ENCODE data around the gene ATP5PD.

The ATP5PD gene

GRCh38 chr17:75041656-75042280 lies 5.0 kb downstream of the ATP5PD start:
- WGBS (ENCODE audit: extremely low coverage, insufficient coverage, insufficient read length) = no CpG with 5 or more reads among the region's 12 CpGs
- Histone ChIP-seq H3K14ac (ENCODE audit: low read length) (no peak overlapping the region), H3K9ac (ENCODE audit: low read length) (no peak overlapping the region), H4K91ac (ENCODE audit: low read depth, low read length) (no peak overlapping the region), H2BK5ac (ENCODE audit: low read depth, low read length, poor library complexity) (no peak overlapping the region), H2AK5ac (ENCODE audit: low read length) (no peak overlapping the region), H3K27ac (ENCODE audit: low read depth, low read length) (no peak overlapping the region), H2BK120ac (ENCODE audit: insufficient read depth, low read length, poor library complexity) (no peak overlapping the region), H3K4me1 (ENCODE audit: control insufficient read depth in 1 of 2, insufficient read depth in 2 of 2, low read length in 2 of 2) (peaks cover 2% of the 10 kb centered on the region in 2 experiments), H3K18ac (ENCODE audit: low read length) (no peak overlapping the region), H3K79me1 (ENCODE audit: low read length) (peaks cover 4% of the 10 kb centered on the region), H3K36me3 (ENCODE audit: control insufficient read depth in 1 of 2, insufficient read depth in 2 of 2, low read length in 2 of 2) (peaks cover 18 to 31% of the 10 kb centered on the region in 2 experiments), H2BK12ac (ENCODE audit: low read length) (no peak overlapping the region), H3K4me3 (ENCODE audit: low read depth, low read length) (no peak overlapping the region), H3K4ac (ENCODE audit: low read depth, low read length) (no peak overlapping the region), H4K12ac (ENCODE audit: low read depth, low read length) (no peak overlapping the region), H3K9me3 (ENCODE audit: insufficient read depth, low read depth, low read length) (no peaks in the 10 kb centered on the region), H2AFZ (ENCODE audit: insufficient read depth, low read length, poor library complexity) (no peak overlapping the region), H3K79me2 (ENCODE audit: control insufficient read depth, insufficient read depth, low read length, poor library complexity) (peaks cover 5% of the 10 kb centered on the region), H3K4me2 (ENCODE audit: low read length) (no peak overlapping the region), H4K8ac (ENCODE audit: low read depth, low read length) (no peak overlapping the region), H3K27me3 (ENCODE audit: insufficient read depth, low read length) (no peaks in the 10 kb centered on the region), H3K23ac (ENCODE audit: low read length) (no peak overlapping the region)
- DNase-seq = no peak

- Histone ChIP-seq H2AK5ac (ENCODE audit: low read length) (no peak overlapping the region), H2BK120ac (ENCODE audit: insufficient read depth, low read length, poor library complexity) (no peak overlapping the region), H2BK5ac (ENCODE audit: low read depth, low read length, poor library complexity) (no peak overlapping the region), H3K4me2 (ENCODE audit: low read length) (no peak overlapping the region), H4K8ac (ENCODE audit: low read depth, low read length) (no peak overlapping the region), H3K4ac (ENCODE audit: low read depth, low read length) (no peak overlapping the region), H4K12ac (ENCODE audit: low read depth, low read length) (no peak overlapping the region), H3K23ac (ENCODE audit: low read length) (no peak overlapping the region), H3K79me1 (ENCODE audit: low read length) (peaks cover 8% of the 10 kb centered on the region), H3K4me3 (ENCODE audit: low read depth, low read length) (no peak overlapping the region), H3K36me3 (ENCODE audit: control insufficient read depth in 1 of 2, insufficient read depth in 2 of 2, low read length in 2 of 2) (peaks cover 20 to 31% of the 10 kb centered on the region in 2 experiments), H3K27me3 (ENCODE audit: insufficient read depth, low read length) (no peaks in the 10 kb centered on the region), H3K14ac (ENCODE audit: low read length) (no peak overlapping the region), H3K79me2 (ENCODE audit: control insufficient read depth, insufficient read depth, low read length, poor library complexity) (peaks cover 5% of the 10 kb centered on the region), H3K9me3 (ENCODE audit: insufficient read depth, low read depth, low read length) (peaks cover 1% of the 10 kb centered on the region), H2AFZ (ENCODE audit: insufficient read depth, low read length, poor library complexity) (no peak overlapping the region), H3K9ac (ENCODE audit: low read length) (no peak overlapping the region), H3K18ac (ENCODE audit: low read length) (no peak overlapping the region), H2BK12ac (ENCODE audit: low read length) (no peak overlapping the region), H3K27ac (ENCODE audit: low read depth, low read length) (no peak overlapping the region), H4K91ac (ENCODE audit: low read depth, low read length) (no peak overlapping the region), H3K4me1 (ENCODE audit: control insufficient read depth in 1 of 2, insufficient read depth in 2 of 2, low read length in 2 of 2) (peaks cover 0 to 6% of the 10 kb centered on the region in 2 experiments)
- WGBS (ENCODE audit: extremely low coverage, insufficient coverage, insufficient read length) = no CpG with 5 or more reads among the region's 5 CpGs
- no peak for DNase-seq
These were observed 7.5 kb downstream of the ATP5PD start for GRCh38 chr17:75039238-75039637.

GRCh38 chr17:75036643-75037268 lies 10.0 kb downstream of the ATP5PD start:
- H3K4ac ChIP-seq (ENCODE audit: low read depth, low read length) = no peak overlapping the region
- H3K4me3 ChIP-seq (ENCODE audit: low read depth, low read length) = no peak overlapping the region
- H3K14ac ChIP-seq (ENCODE audit: low read length) = no peak overlapping the region
- DNase-seq = peak in 1 of 2 donors; percentile 17
- peaks cover 5% of the 10 kb centered on the region for H3K79me2 ChIP-seq (ENCODE audit: control insufficient read depth, insufficient read depth, low read length, poor library complexity)
- H3K79me1 ChIP-seq (ENCODE audit: low read length) = peaks cover 10% of the 10 kb centered on the region
- H3K36me3 ChIP-seq (ENCODE audit: control insufficient read depth in 1 of 2, insufficient read depth in 2 of 2, low read length in 2 of 2) = peaks cover 20 to 27% of the 10 kb centered on the region in 2 experiments
- H2AK5ac ChIP-seq (ENCODE audit: low read length) = no peak overlapping the region
- no peak overlapping the region for H4K8ac ChIP-seq (ENCODE audit: low read depth, low read length)
- H3K18ac ChIP-seq (ENCODE audit: low read length) = no peak overlapping the region
- H3K4me2 ChIP-seq (ENCODE audit: low read length) = no peak overlapping the region
- H2AFZ ChIP-seq (ENCODE audit: insufficient read depth, low read length, poor library complexity) = no peak overlapping the region
- no CpG with 5 or more reads among the region's 27 CpGs for WGBS (ENCODE audit: extremely low coverage, insufficient coverage, insufficient read length)
- no peak overlapping the region for H2BK120ac ChIP-seq (ENCODE audit: insufficient read depth, low read length, poor library complexity)
- no peak overlapping the region for H3K27ac ChIP-seq (ENCODE audit: low read depth, low read length)
- no peaks in the 10 kb centered on the region for H3K27me3 ChIP-seq (ENCODE audit: insufficient read depth, low read length)
- no peak overlapping the region for H4K12ac ChIP-seq (ENCODE audit: low read depth, low read length)
- H2BK5ac ChIP-seq (ENCODE audit: low read depth, low read length, poor library complexity) = no peak overlapping the region
- H4K91ac ChIP-seq (ENCODE audit: low read depth, low read length) = no peak overlapping the region
- peaks cover 0 to 10% of the 10 kb centered on the region in 2 experiments for H3K4me1 ChIP-seq (ENCODE audit: control insufficient read depth in 1 of 2, insufficient read depth in 2 of 2, low read length in 2 of 2)
- no peak overlapping the region for H3K23ac ChIP-seq (ENCODE audit: low read length)
- H3K9ac ChIP-seq (ENCODE audit: low read length) = no peak overlapping the region
- no peak overlapping the region for H2BK12ac ChIP-seq (ENCODE audit: low read length)
- H3K9me3 ChIP-seq (ENCODE audit: insufficient read depth, low read depth, low read length) = peaks cover 1% of the 10 kb centered on the region

DNA sequence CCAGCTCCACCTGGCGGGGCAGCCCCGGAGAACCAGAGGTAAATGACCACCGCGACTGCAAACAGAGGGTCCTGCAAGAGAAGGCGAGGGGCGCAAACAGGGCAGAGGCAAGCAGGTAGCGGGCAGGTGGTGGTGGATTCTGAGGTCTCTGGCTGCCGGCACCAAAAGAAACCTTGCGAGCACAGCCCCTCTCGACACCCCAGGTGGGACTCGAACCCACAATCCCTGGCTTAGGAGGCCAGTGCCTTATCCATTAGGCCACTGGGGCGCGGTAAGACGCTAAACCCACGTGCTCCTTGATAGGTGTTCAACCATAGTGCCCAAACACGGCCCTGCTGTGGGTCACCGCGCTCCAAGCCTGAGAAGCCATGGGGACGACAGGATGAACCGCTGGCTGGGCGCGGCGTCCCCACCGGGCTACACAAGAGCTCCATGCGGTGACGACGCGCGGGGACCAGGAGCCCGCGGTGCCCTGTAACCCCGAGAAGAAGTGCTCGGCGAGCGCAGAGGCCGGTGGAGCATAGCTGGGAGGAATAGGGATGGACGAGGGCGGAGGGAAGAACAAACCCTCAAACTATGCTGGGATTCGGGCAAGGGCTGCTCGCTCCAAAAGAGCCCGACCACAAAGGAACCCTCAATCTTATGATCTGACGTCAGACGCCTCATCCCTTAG lies 12.4 kb downstream of the ATP5PD start:
- H3K36me3 ChIP-seq (ENCODE audit: control insufficient read depth in 1 of 2, insufficient read depth in 2 of 2, low read length in 2 of 2) = peaks cover 6 to 9% of the 10 kb centered on the region in 2 experiments
- H4K8ac ChIP-seq (ENCODE audit: low read depth, low read length) = peak overlapping the region; percentile 56
- H2BK5ac ChIP-seq (ENCODE audit: low read depth, low read length, poor library complexity) = peak overlapping the region; percentile 47
- H3K4me1 ChIP-seq (ENCODE audit: control insufficient read depth in 1 of 2, insufficient read depth in 2 of 2, low read length in 2 of 2) = peaks cover 0 to 10% of the 10 kb centered on the region in 2 experiments
- H3K9ac ChIP-seq (ENCODE audit: low read length) = peak overlapping the region; percentile 87
- H3K79me2 ChIP-seq (ENCODE audit: control insufficient read depth, insufficient read depth, low read length, poor library complexity) = peaks cover 5% of the 10 kb centered on the region
- peak overlapping the region; percentile 69 for H3K27ac ChIP-seq (ENCODE audit: low read depth, low read length)
- peak overlapping the region; percentile 67 for H4K91ac ChIP-seq (ENCODE audit: low read depth, low read length)
- H3K23ac ChIP-seq (ENCODE audit: low read length) = no peak overlapping the region
- peak overlapping the region; percentile 90 for H3K4me3 ChIP-seq (ENCODE audit: low read depth, low read length)
- H3K27me3 ChIP-seq (ENCODE audit: insufficient read depth, low read length) = no peaks in the 10 kb centered on the region
- peak overlapping the region; percentile 36 for H3K18ac ChIP-seq (ENCODE audit: low read length)
- H2BK120ac ChIP-seq (ENCODE audit: insufficient read depth, low read length, poor library complexity) = peak overlapping the region; percentile 65
- H3K4me2 ChIP-seq (ENCODE audit: low read length) = peak overlapping the region; percentile 67
- H2BK12ac ChIP-seq (ENCODE audit: low read length) = no peak overlapping the region
- H2AFZ ChIP-seq (ENCODE audit: insufficient read depth, low read length, poor library complexity) = peak overlapping the region; percentile 88
- peak; percentile 89 to 94 for DNase-seq
- peaks cover 10% of the 10 kb centered on the region for H3K79me1 ChIP-seq (ENCODE audit: low read length)
- H3K4ac ChIP-seq (ENCODE audit: low read depth, low read length) = peak overlapping the region; percentile 57
- peak overlapping the region; percentile 63 for H3K14ac ChIP-seq (ENCODE audit: low read length)
- WGBS (ENCODE audit: extremely low coverage, insufficient coverage, insufficient read length) = no CpG with 5 or more reads among the region's 43 CpGs
- H4K12ac ChIP-seq (ENCODE audit: low read depth, low read length) = peak overlapping the region; percentile 22
- peaks cover 8% of the 10 kb centered on the region for H3K9me3 ChIP-seq (ENCODE audit: insufficient read depth, low read depth, low read length)
- no peak overlapping the region for H2AK5ac ChIP-seq (ENCODE audit: low read length)
